ENCODE data around the gene OPRD1. TPM values are rescaled to one million over a fixed set of nuclear protein-coding genes. Genes with fewer than 3 reads are reported as not detected.

OPRD1 gene
- total RNA-seq, 2 donors from 2014 or later: 0.12 to 0.16 TPM

GRCh38 chr1:28887835-28888682, 76.1 kb downstream of the OPRD1 start:
- H3K36me3 ChIP-seq: no peaks in the 10 kb centered on the region
- H3K27me3 ChIP-seq: no peaks in the 10 kb centered on the region
- intact Hi-C loops (cut with DNase I): no loop called here
- H3K9me3 ChIP-seq: no peaks in the 10 kb centered on the region
- peak overlapping the region; percentile 5 for H3K27ac ChIP-seq
- DNase-seq: peak; percentile 47
- H3K4me1 ChIP-seq: peaks cover 6% of the 10 kb centered on the region
- no peak for TF ChIP-seq CTCF (IDR thresholded peaks at IDR 0.05)
- peak overlapping the region; percentile 92 to 94 for H3K9ac ChIP-seq (ENCODE audit: low read depth in 2 of 2, low read length in 2 of 2)
- peak overlapping the region; percentile 89 for H3K4me3 ChIP-seq

GRCh38 chr1:28888915-28889314, 76.9 kb downstream of the OPRD1 start:
- Histone ChIP-seq H3K9ac (ENCODE audit: low read depth in 2 of 2, low read length in 2 of 2) (no peak overlapping the region), H3K4me1 (peaks cover 6% of the 10 kb centered on the region), H3K4me3 (no peak overlapping the region), H3K27me3 (no peaks in the 10 kb centered on the region), H3K9me3 (no peaks in the 10 kb centered on the region), H3K36me3 (no peaks in the 10 kb centered on the region), H3K27ac (no peak overlapping the region)
- intact Hi-C loops (cut with DNase I): no loop called here
- TF ChIP-seq CTCF (IDR thresholded peaks at IDR 0.05): no peak
- DNase-seq: no peak

- no peak for TF ChIP-seq CTCF (IDR thresholded peaks at IDR 0.05)
- no peak overlapping the region for H3K27ac ChIP-seq
- DNase-seq: no peak
These were observed 77.4 kb downstream of the OPRD1 start for GRCh38 chr1:28889357-28889756.

GRCh38 chr1:28890435-28890834, 78.5 kb downstream of the OPRD1 start:
- Histone ChIP-seq H3K9me3 (no peaks in the 10 kb centered on the region), H3K4me3 (no peak overlapping the region), H3K27me3 (no peaks in the 10 kb centered on the region), H3K9ac (ENCODE audit: low read depth in 2 of 2, low read length in 2 of 2) (no peak overlapping the region), H3K27ac (no peak overlapping the region), H3K36me3 (no peaks in the 10 kb centered on the region), H3K4me1 (peaks cover 1% of the 10 kb centered on the region)
- no peak for DNase-seq
- no peak for TF ChIP-seq CTCF (IDR thresholded peaks at IDR 0.05)
- intact Hi-C loops (cut with DNase I): no loop called here

More at GRCh38 chr1:28889357-28889756, 77.4 kb downstream of the OPRD1 start:
- Histone ChIP-seq H3K9ac (ENCODE audit: low read depth in 2 of 2, low read length in 2 of 2) (no peak overlapping the region), H3K9me3 (no peaks in the 10 kb centered on the region), H3K27me3 (no peaks in the 10 kb centered on the region), H3K4me1 (peaks cover 6% of the 10 kb centered on the region), H3K36me3 (no peaks in the 10 kb centered on the region), H3K4me3 (no peak overlapping the region)
- intact Hi-C loops (cut with DNase I): no loop called here

GRCh38 chr1:28890836-28891235, 78.9 kb downstream of the OPRD1 start:
- TF ChIP-seq CTCF (IDR thresholded peaks at IDR 0.05): no peak
- DNase-seq: no peak
- Histone ChIP-seq H3K27me3 (no peaks in the 10 kb centered on the region), H3K36me3 (no peaks in the 10 kb centered on the region), H3K9me3 (no peaks in the 10 kb centered on the region), H3K9ac (ENCODE audit: low read depth in 2 of 2, low read length in 2 of 2) (no peak overlapping the region), H3K27ac (no peak overlapping the region), H3K4me3 (no peak overlapping the region), H3K4me1 (no peaks in the 10 kb centered on the region)
- intact Hi-C loops (cut with DNase I): no loop called here

Data from colonic mucosa (tissue), 4 donors.